ENCODE data around the gene MRTFA.
"Not testable (repeated sequence)": the region's sequence is repeated elsewhere in the genome, so short reads cannot be mapped to it uniquely, and the experiment has no call there.

MRTFA gene

GRCh38 chr22:40554023-40554422, 82.5 kb downstream of the MRTFA start:
- not testable (repeated sequence) for DNase-seq (ENCODE audit: low spot score)

GRCh38 chr22:40553014-40553554, 83.4 kb downstream of the MRTFA start:
- no peak for DNase-seq (ENCODE audit: low spot score)

- peak; percentile 97 for DNase-seq (ENCODE audit: low spot score)
Observed at GRCh38 chr22:40552070-40552469, 84.4 kb downstream of the MRTFA start.

- no peak for DNase-seq (ENCODE audit: low spot score)
Observed at GRCh38 chr22:40547729-40548143, 88.8 kb downstream of the MRTFA start.

GRCh38 chr22:40544758-40545157, 91.8 kb downstream of the MRTFA start:
- no peak for DNase-seq (ENCODE audit: low spot score)

- DNase-seq (ENCODE audit: low spot score) = no peak
Observed at GRCh38 chr22:40542821-40543540, 93.5 kb downstream of the MRTFA start.

- no peak for DNase-seq (ENCODE audit: low spot score)
Observed at GRCh38 chr22:40541300-40541699, 95.2 kb downstream of the MRTFA start.

- no peak for DNase-seq (ENCODE audit: low spot score)
Observed at GRCh38 chr22:40540265-40540664, 96.3 kb downstream of the MRTFA start.

- DNase-seq (ENCODE audit: low spot score) = not testable (repeated sequence)
Observed at GRCh38 chr22:40536149-40536548, 100.4 kb downstream of the MRTFA start.

- DNase-seq (ENCODE audit: low spot score) = no peak
Observed at GRCh38 chr22:40535642-40536041, 100.9 kb downstream of the MRTFA start.

- no peak for DNase-seq (ENCODE audit: low spot score)
Observed at GRCh38 chr22:40535189-40535512, 101.4 kb downstream of the MRTFA start.

GRCh38 chr22:40534379-40535188, 101.9 kb downstream of the MRTFA start:
- DNase-seq (ENCODE audit: low spot score) = no peak

- no peak for DNase-seq (ENCODE audit: low spot score)
Observed at GRCh38 chr22:40533712-40534378, 102.7 kb downstream of the MRTFA start.

GRCh38 chr22:40531951-40532900, 104.3 kb downstream of the MRTFA start:
- DNase-seq (ENCODE audit: low spot score) = no peak

GRCh38 chr22:40530391-40530790, 106.1 kb downstream of the MRTFA start:
- DNase-seq (ENCODE audit: low spot score) = not testable (repeated sequence)

GRCh38 chr22:40529821-40530220, 106.7 kb downstream of the MRTFA start:
- no peak for DNase-seq (ENCODE audit: low spot score)

GRCh38 chr22:40526960-40527359, 109.6 kb downstream of the MRTFA start:
- DNase-seq (ENCODE audit: low spot score) = no peak

- peak; percentile 59 for DNase-seq (ENCODE audit: low spot score)
Observed at GRCh38 chr22:40525250-40525884, 111.2 kb downstream of the MRTFA start.

- DNase-seq (ENCODE audit: low spot score) = no peak
Observed at GRCh38 chr22:40524392-40525249, 111.9 kb downstream of the MRTFA start.

GRCh38 chr22:40522141-40522540, 114.4 kb downstream of the MRTFA start:
- DNase-seq (ENCODE audit: low spot score) = no peak
